ENCODE results near the gene CMC2. TPM values are rescaled to one million over a fixed set of nuclear protein-coding genes. Genes with fewer than 3 reads are reported as not detected.

The CMC2 gene
- total RNA-seq, 4 donors from 2014 or later, result 8.9 to 37.8 (median 34.1) TPM

- no peak for TF ChIP-seq CTCF (IDR thresholded peaks at IDR 0.05)
- no peak for TF ChIP-seq POLR2A (IDR thresholded peaks at IDR 0.05)
- no peak for TF ChIP-seq POLR2AphosphoS5 (IDR thresholded peaks at IDR 0.05)
- TF ChIP-seq EP300 (IDR thresholded peaks at IDR 0.05), result no peak
- Histone ChIP-seq H3K36me3 (no peaks in the 10 kb centered on the region), H3K4me1 (peaks cover 17% of the 10 kb centered on the region), H3K27ac (no peak overlapping the region), H3K27me3 (no peaks in the 10 kb centered on the region), H3K4me3 (no peak overlapping the region), H3K9me3 (no peaks in the 10 kb centered on the region)
- DNase-seq (ENCODE audit: low spot score in 2 of 2), result no peak
- WGBS, result 83% methylated on average over 7 of the region's 7 CpGs
Observed at GRCh38 chr16:80940069-80940856, 66.4 kb downstream of the CMC2 start.

- DNase-seq (ENCODE audit: low spot score in 2 of 2), result no peak
- TF ChIP-seq CTCF (IDR thresholded peaks at IDR 0.05) (no peak), POLR2AphosphoS5 (IDR thresholded peaks at IDR 0.05) (no peak), EP300 (IDR thresholded peaks at IDR 0.05) (no peak), POLR2A (IDR thresholded peaks at IDR 0.05) (no peak)
- Histone ChIP-seq H3K27ac (peak overlapping the region; percentile 71), H3K4me1 (peaks cover 17% of the 10 kb centered on the region), H3K9me3 (no peaks in the 10 kb centered on the region), H3K36me3 (no peaks in the 10 kb centered on the region), H3K4me3 (no peak overlapping the region), H3K27me3 (peaks cover 4% of the 10 kb centered on the region)
- WGBS, result 50% methylated on average over 4 of the region's 4 CpGs
Observed at GRCh38 chr16:80938879-80939260, 67.8 kb downstream of the CMC2 start.

GRCh38 chr16:80938004-80938878 is 68.4 kb downstream of the CMC2 start:
- WGBS, result 34% methylated on average over 15 of the region's 15 CpGs
- peaks cover 19% of the 10 kb centered on the region for H3K4me1 ChIP-seq
- H3K4me3 ChIP-seq, result no peak overlapping the region
- peak overlapping the region; percentile 71 for H3K27ac ChIP-seq
- peak; percentile 69 to 84 for DNase-seq (ENCODE audit: low spot score in 2 of 2)
- no peaks in the 10 kb centered on the region for H3K36me3 ChIP-seq
- no peaks in the 10 kb centered on the region for H3K9me3 ChIP-seq
- peak in 2 of 3 donors; percentile 53 to 69 for TF ChIP-seq POLR2AphosphoS5 (IDR thresholded peaks at IDR 0.05)
- TF ChIP-seq POLR2A (IDR thresholded peaks at IDR 0.05), result no peak
- H3K27me3 ChIP-seq, result peaks cover 4% of the 10 kb centered on the region

- WGBS, result 69% methylated on average over 2 of the region's 2 CpGs
- no peaks in the 10 kb centered on the region for H3K36me3 ChIP-seq
- peaks cover 4% of the 10 kb centered on the region for H3K27me3 ChIP-seq
- H3K4me1 ChIP-seq, result peaks cover 36% of the 10 kb centered on the region
- H3K27ac ChIP-seq, result no peak overlapping the region
- no peak for DNase-seq (ENCODE audit: low spot score in 2 of 2)
- no peak overlapping the region for H3K4me3 ChIP-seq
- H3K9me3 ChIP-seq, result no peaks in the 10 kb centered on the region
- TF ChIP-seq POLR2AphosphoS5 (IDR thresholded peaks at IDR 0.05) (no peak), EP300 (IDR thresholded peaks at IDR 0.05) (no peak), POLR2A (IDR thresholded peaks at IDR 0.05) (no peak), CTCF (IDR thresholded peaks at IDR 0.05) (no peak)
Observed at GRCh38 chr16:80936410-80936809, 70.3 kb downstream of the CMC2 start.

- H3K36me3 ChIP-seq, result no peaks in the 10 kb centered on the region
- no peaks in the 10 kb centered on the region for H3K9me3 ChIP-seq
- no peak overlapping the region for H3K27ac ChIP-seq
- H3K4me3 ChIP-seq, result no peak overlapping the region
- H3K27me3 ChIP-seq, result peaks cover 4% of the 10 kb centered on the region
- DNase-seq (ENCODE audit: low spot score in 2 of 2), result no peak
- peaks cover 36% of the 10 kb centered on the region for H3K4me1 ChIP-seq
- no peak for TF ChIP-seq CTCF (IDR thresholded peaks at IDR 0.05)
- no peak for TF ChIP-seq POLR2AphosphoS5 (IDR thresholded peaks at IDR 0.05)
- no peak for TF ChIP-seq POLR2A (IDR thresholded peaks at IDR 0.05)
- TF ChIP-seq EP300 (IDR thresholded peaks at IDR 0.05), result no peak
- WGBS, result 89% methylated on average over 3 of the region's 3 CpGs
Observed at GRCh38 chr16:80935691-80936090, 71.0 kb downstream of the CMC2 start.

Data from suprapubic skin (tissue), 4 donors.